ENCODE results near the gene CCDC177.

DNA sequence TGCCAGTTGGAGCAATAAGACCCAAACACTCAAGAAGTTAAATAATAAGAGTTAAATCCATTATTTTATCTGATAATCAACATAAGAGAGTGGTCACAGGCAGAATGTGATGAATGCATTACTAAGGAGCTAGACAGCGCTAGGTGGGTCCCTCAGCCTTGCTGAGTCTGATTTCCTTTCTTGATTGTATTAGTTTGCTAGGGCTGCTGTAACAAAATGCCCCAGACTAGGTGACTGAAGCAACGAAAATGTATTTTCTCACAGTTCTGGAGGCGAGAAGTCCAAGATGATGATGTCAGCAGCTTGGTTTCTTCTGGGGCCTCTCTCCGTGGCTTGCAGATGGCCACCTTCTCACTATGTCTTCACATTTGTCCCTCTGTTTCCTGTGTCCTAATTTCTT is 8.2 kb upstream of the CCDC177 start:
- TF ChIP-seq POLR2A (IDR thresholded peaks at IDR 0.05): no peak
- TF ChIP-seq, protein P1, sequence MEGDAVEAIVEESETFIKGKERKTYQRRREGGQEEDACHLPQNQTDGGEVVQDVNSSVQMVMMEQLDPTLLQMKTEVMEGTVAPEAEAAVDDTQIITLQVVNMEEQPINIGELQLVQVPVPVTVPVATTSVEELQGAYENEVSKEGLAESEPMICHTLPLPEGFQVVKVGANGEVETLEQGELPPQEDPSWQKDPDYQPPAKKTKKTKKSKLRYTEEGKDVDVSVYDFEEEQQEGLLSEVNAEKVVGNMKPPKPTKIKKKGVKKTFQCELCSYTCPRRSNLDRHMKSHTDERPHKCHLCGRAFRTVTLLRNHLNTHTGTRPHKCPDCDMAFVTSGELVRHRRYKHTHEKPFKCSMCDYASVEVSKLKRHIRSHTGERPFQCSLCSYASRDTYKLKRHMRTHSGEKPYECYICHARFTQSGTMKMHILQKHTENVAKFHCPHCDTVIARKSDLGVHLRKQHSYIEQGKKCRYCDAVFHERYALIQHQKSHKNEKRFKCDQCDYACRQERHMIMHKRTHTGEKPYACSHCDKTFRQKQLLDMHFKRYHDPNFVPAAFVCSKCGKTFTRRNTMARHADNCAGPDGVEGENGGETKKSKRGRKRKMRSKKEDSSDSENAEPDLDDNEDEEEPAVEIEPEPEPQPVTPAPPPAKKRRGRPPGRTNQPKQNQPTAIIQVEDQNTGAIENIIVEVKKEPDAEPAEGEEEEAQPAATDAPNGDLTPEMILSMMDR (IDR thresholded peaks at IDR 0.05): no peak

Data from suprapubic skin (tissue), 3 donors.